ENCODE data around the gene BTG2. TPM values are rescaled to one million over a fixed set of nuclear protein-coding genes. Genes with fewer than 3 reads are reported as not detected.

BTG2 gene
- total RNA-seq, 4 donors from 2014 or later = 41.9 to 82.1 (median 51.9) TPM

GRCh38 chr1:203335503-203335902 is 30.2 kb downstream of the BTG2 start:
- Histone ChIP-seq H3K4me1 (peaks cover 0 to 16% of the 10 kb centered on the region in 2 donors), H3K9me3 (no peaks in the 10 kb centered on the region), H3K27ac (peak overlapping the region in 1 of 3 donors; percentile 18), H3K4me3 (replicated peaks in 1 of 3) (no peak overlapping the region), H3K36me3 (no peaks in the 10 kb centered on the region), H3K27me3 (no peaks in the 10 kb centered on the region)
- 90 to 94% methylated on average over 4 of the region's 4 CpGs for WGBS, 2 donors
- no peak for DNase-seq
- TF ChIP-seq, protein P1, sequence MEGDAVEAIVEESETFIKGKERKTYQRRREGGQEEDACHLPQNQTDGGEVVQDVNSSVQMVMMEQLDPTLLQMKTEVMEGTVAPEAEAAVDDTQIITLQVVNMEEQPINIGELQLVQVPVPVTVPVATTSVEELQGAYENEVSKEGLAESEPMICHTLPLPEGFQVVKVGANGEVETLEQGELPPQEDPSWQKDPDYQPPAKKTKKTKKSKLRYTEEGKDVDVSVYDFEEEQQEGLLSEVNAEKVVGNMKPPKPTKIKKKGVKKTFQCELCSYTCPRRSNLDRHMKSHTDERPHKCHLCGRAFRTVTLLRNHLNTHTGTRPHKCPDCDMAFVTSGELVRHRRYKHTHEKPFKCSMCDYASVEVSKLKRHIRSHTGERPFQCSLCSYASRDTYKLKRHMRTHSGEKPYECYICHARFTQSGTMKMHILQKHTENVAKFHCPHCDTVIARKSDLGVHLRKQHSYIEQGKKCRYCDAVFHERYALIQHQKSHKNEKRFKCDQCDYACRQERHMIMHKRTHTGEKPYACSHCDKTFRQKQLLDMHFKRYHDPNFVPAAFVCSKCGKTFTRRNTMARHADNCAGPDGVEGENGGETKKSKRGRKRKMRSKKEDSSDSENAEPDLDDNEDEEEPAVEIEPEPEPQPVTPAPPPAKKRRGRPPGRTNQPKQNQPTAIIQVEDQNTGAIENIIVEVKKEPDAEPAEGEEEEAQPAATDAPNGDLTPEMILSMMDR (IDR thresholded peaks at IDR 0.05) = no peak
- TF ChIP-seq POLR2A (IDR thresholded peaks at IDR 0.05) = no peak
- intact Hi-C loops (cut with DNase I) = loop anchor here (5.0 kb wide), 1 partner anchor 63 kb away; no protein-coding TSS in a partner anchor

DNA sequence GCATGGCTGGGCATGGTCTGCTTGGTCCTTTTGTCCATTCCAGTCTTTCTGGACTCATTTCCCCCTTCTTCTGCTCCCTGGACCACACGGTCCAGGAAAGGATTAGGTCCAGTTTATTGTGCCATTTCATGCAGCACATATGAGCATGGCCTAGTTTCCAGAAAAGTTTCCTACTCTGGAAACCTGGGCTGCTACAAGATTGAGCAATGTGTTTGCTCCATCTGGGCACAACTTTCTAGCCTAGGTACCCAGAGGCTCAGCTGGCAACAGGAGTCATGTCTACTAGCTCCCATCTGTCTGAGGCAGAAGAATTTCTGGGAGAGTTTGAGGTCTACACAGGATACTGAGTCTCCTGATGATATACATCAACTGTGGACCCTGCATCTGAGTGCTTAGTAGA is 30.8 kb downstream of the BTG2 start:
- TF ChIP-seq, protein P1 (IDR thresholded peaks at IDR 0.05) = no peak
- TF ChIP-seq POLR2A (IDR thresholded peaks at IDR 0.05) = no peak
- Histone ChIP-seq H3K9me3 (no peaks in the 10 kb centered on the region), H3K36me3 (peaks cover 0 to 4% of the 10 kb centered on the region in 2 donors), H3K27ac (no peak overlapping the region), H3K27me3 (no peaks in the 10 kb centered on the region), H3K4me3 (replicated peaks in 1 of 3) (no peak overlapping the region), H3K4me1 (peaks cover 0 to 16% of the 10 kb centered on the region in 2 donors)
- no peak for DNase-seq
- 63 to 69% methylated on average over 1 of the region's 1 CpG for WGBS, 2 donors
- intact Hi-C loops (cut with DNase I) = loop anchor here (5.0 kb wide), 1 partner anchor 64 kb away; no protein-coding TSS in a partner anchor

- Histone ChIP-seq H3K27me3 (no peaks in the 10 kb centered on the region), H3K36me3 (peaks cover 0 to 4% of the 10 kb centered on the region in 2 donors), H3K27ac (no peak overlapping the region), H3K4me3 (replicated peaks in 1 of 3) (no peak overlapping the region), H3K4me1 (peaks cover 13 to 25% of the 10 kb centered on the region in 2 donors), H3K9me3 (no peaks in the 10 kb centered on the region)
- intact Hi-C loops (cut with DNase I) = loop anchor here (2.0 to 5.0 kb wide), 2 partner anchors 66 to 150 kb away; no protein-coding TSS in a partner anchor
- 49 to 54% methylated on average over 18 of the region's 18 CpGs for WGBS, 2 donors
- DNase-seq = peak; percentile 55 to 67
- no peak for TF ChIP-seq POLR2A (IDR thresholded peaks at IDR 0.05)
- TF ChIP-seq, protein P1 (IDR thresholded peaks at IDR 0.05) = peak; percentile 67 to 91 (median 86)
These were observed 33.2 kb downstream of the BTG2 start for GRCh38 chr1:203338335-203339036.

- Histone ChIP-seq H3K27ac (peak overlapping the region in 2 of 3 donors; percentile 36 to 52), H3K36me3 (peaks cover 0 to 4% of the 10 kb centered on the region in 2 donors), H3K4me3 (replicated peaks in 1 of 3) (no peak overlapping the region), H3K27me3 (no peaks in the 10 kb centered on the region), H3K9me3 (no peaks in the 10 kb centered on the region), H3K4me1 (peaks cover 31 to 39% of the 10 kb centered on the region in 2 donors)
- WGBS, 2 donors = 20% methylated on average over 7 of the region's 7 CpGs
- peak; percentile 73 for DNase-seq
- no peak for TF ChIP-seq POLR2A (IDR thresholded peaks at IDR 0.05)
- TF ChIP-seq, protein P1 (IDR thresholded peaks at IDR 0.05) = peak; percentile 66 to 94 (median 84)
- intact Hi-C loops (cut with DNase I) = loop anchor here (5.0 to 10.0 kb wide), 2 partner anchors 102 to 355 kb away; no protein-coding TSS in a partner anchor
These were observed 34.9 kb downstream of the BTG2 start for GRCh38 chr1:203340112-203340790.

Data from thyroid gland (tissue), 4 donors.